GM19455 (cell line): ENCODE measurements around the gene SCP2D1.
A peak's percentile ranks its signal among the peaks of the same experiment; 100 is the strongest.
"Not testable (repeated sequence)": the region's sequence is repeated elsewhere in the genome, so short reads cannot be mapped to it uniquely, and the experiment has no call there.

Experiments
- ATAC-seq: cut with Tn5 transposase; IDR thresholded peaks from one replicate; pipeline ENCODE4 v1.9.1; 2021; ENCODE audit not compliant: unreplicated experiment

Gene SCP2D1

GRCh38 chr20:18813483-18813882 is at the start of gene SCP2D1:
SCP2D1 (plus strand) TSS chr20:18813783; CDS start chr20:18813816, 33 bp downstream.
- ATAC-seq, result no peak

- ATAC-seq, result no peak
These were observed 45.9 kb upstream of the SCP2D1 start for GRCh38 chr20:18767676-18768075.

GRCh38 chr20:18773566-18773965 is 40.0 kb upstream of the SCP2D1 start:
- ATAC-seq, result no peak

GRCh38 chr20:18774207-18774606 is 39.4 kb upstream of the SCP2D1 start:
- ATAC-seq, result no peak

GRCh38 chr20:18775633-18776032 is 38.0 kb upstream of the SCP2D1 start:
- no peak for ATAC-seq

- no peak for ATAC-seq
These were observed 34.7 kb upstream of the SCP2D1 start for GRCh38 chr20:18778690-18779392.

- no peak for ATAC-seq
These were observed 33.0 kb upstream of the SCP2D1 start for GRCh38 chr20:18780385-18781130.

GRCh38 chr20:18781509-18781908 is 32.1 kb upstream of the SCP2D1 start:
- ATAC-seq, result no peak

DNA sequence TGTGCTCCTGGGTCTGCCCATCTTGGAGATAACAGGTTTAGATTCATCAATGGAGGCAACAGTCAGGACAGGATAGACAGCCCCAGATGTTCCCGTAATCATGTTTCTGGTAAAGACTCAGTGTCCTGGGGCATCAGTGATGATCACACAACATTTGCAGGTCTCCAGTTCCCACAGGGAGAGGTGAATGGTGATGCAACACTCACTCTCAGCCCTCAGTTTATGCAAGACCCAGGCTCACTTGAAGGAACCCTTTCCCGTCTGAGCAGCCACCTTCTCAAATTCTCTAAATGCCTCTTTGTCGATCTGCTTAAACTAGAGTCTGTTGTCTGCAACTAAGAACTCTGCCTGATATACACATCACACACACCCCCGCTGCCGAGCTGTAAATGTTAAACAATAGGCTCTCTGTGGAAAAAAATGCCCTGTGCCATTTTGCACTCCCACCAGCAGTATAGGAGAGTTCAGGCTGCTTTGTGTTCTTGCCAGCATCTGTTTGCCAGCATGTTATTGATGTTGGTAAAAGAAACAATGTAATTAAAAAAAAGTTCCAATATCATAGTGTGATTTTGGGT is 30.1 kb upstream of the SCP2D1 start:
- no peak for ATAC-seq

- not testable (repeated sequence) for ATAC-seq
These were observed 26.5 kb upstream of the SCP2D1 start for GRCh38 chr20:18787046-18787445.

- ATAC-seq, result no peak
These were observed 25.6 kb upstream of the SCP2D1 start for GRCh38 chr20:18788021-18788420.

DNA sequence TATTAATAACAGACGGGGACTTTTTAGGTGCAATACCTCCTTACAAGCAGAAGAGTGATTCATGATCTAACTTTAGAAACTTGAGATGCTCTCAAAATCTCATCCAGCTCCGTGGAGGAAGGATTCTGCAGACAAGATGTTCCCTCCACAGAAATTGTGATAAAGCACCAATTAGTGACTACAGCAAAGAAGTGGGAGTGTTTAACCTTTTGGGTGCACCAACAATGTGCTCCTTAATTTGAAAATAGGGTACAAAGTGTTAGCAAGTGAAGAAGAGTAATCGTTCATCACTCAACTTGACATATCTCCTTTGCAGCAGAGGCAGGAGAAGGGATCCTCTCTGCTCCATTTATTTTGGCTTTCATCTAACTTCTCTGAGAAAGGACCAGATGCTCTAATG is 22.8 kb upstream of the SCP2D1 start:
- no peak for ATAC-seq

DNA sequence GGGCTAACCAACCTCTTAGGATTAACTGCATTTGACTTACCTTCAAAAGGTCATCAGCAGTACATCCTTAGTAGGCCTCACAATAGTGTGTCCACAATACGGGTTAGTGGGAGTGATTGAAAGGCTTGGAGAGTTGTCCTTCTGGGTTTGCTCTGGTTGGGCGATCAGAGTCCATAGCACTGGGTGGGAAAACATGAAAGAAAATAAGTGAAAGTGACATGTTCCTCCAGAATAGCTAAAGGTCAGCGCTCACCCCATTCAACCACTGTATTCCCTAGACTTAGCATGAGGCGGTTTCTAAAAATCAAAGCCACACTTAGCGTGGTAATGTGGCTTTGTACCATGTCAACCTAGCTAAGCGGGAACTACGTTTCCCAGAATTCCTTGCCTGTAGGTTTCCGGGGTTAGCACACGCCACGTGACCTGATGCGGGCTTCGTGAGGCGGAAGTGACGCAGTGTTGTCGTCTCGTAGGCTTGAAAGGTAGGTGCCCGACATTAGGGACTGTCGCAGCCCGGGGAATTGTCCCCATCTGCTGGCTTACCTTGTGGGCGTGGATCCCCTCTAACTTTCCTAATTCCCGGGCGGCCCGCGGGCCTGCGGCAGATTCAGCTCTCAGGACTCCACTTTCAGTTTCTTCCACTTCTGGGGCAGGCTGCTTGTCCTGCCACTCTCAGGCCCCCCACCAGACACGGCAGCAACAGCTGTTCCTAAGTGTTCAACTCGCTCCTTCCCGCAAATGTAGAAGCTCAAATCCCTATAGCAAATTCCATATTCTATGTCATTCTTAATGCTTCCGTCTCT is 19.8 kb upstream of the SCP2D1 start:
- peak; percentile 98 for ATAC-seq

DNA sequence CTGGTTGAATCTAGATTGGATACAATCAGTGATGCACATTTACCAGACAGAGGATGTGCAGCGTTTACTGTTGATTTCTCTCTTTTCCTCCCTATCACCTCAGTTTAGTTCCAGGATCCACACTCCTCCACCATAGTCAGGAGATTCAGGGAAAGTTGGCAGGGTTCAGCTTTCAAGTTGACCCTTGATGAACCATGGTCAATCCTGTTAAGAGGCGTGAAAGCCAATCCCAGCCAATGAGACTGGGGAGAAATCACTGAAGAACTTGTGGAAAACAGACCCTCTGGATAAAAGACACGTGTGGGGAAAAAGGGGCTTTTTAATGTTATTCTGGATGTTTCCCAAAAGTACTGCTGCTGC is 19.2 kb upstream of the SCP2D1 start:
- no peak for ATAC-seq

GRCh38 chr20:18795366-18795765 is 18.2 kb upstream of the SCP2D1 start:
- ATAC-seq, result no peak

GRCh38 chr20:18796282-18796833 is 17.2 kb upstream of the SCP2D1 start:
- no peak for ATAC-seq

GRCh38 chr20:18801516-18801915 is 12.1 kb upstream of the SCP2D1 start:
- no peak for ATAC-seq

DNA sequence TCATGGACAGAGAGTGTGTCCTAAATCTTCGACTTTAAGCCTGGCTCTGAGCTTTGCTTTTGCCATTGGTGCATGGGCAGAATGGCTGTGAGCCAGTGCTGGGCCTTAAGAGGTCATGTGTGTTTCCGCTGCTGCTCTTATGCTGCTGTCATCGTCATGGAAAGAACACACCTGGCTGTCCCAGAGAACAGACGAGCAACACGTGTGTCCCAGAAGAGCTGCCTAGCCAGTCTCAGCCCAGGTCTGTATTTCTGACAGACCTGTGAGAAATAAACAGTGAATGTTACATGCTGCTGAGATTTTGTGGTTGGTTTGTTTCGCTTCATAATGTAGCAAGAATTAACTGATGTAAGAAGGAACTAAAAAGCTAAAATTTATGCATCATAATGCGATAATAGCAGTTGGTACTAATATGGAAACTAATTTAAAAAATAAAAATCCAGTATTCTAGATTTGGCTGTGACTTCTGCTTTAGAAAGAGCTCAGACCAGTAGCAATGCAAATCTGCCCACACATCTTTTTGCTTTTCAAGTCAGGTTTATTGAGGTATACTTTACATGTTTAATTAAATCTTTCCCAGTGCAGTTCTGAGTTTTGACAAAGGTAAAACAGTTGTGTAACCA is 11.5 kb upstream of the SCP2D1 start:
- no peak for ATAC-seq

GRCh38 chr20:18805881-18806280 is 7.7 kb upstream of the SCP2D1 start:
- no peak for ATAC-seq

GRCh38 chr20:18808712-18809111 is 4.9 kb upstream of the SCP2D1 start:
- ATAC-seq, result no peak

DNA sequence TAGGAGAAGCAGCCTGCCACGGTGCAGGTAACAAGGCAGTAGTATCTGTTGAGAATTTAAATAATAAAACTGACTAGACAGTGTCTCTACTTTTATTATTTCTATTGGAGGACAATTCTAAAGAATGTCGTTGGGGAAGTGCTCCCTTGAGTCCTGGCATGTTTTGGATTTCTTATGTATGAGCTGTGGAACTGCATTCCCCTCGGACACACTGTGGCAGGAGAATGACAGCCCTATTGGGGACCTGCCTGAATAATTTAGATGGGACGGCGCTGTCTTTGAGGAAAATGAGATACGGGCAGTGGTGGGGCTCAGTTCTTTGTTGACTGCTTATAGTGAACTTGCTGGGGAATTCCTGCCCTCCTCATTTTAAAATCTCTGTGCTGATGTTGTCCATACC is 2.4 kb upstream of the SCP2D1 start:
- no peak for ATAC-seq
